ENCODE data around the gene NKX2-8. TPM values are rescaled to one million over a fixed set of nuclear protein-coding genes. Genes with fewer than 3 reads are reported as not detected.
A peak's percentile ranks its signal among the peaks of the same experiment; 100 is the strongest.

Gene NKX2-8
- total and polyA plus RNA-seq, 7 donors, result not detected

DNA sequence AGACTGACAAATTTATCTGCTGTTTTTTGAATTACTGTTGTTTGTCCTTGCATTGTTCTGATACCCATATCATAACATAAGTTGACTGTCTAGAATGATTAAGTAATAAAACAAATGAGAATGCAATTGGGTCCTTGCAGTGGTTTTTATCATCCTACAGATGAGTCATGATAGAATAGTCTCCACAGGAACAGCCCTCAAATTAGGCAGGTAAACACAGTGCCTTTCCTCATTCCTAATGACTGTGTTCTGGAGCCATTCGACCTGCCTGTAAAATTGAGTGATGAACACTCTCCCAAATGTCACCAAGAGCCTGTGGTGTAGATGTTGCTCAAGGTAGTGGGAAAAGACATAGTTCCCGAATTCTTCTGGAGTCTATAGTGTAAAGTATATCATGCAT is 12.3 kb downstream of the NKX2-8 start:
- Histone ChIP-seq H3K36me3 (no peaks in the 10 kb centered on the region), H3K4me3 (no peak overlapping the region), H3K4me1 (no peaks in the 10 kb centered on the region), H3K9me3 (no peaks in the 10 kb centered on the region), H3K27me3 (peaks cover 0 to 22% (median 5%) of the 10 kb centered on the region in 3 donors), H3K27ac (no peak overlapping the region)
- 24 to 53% methylated on average over 2 of the region's 2 CpGs for WGBS, 2 donors
- no peak for DNase-seq
- intact Hi-C loops (cut with DNase I), result no loop called here
- no peak for TF ChIP-seq POLR2A (IDR thresholded peaks at IDR 0.05)
- TF ChIP-seq POLR2AphosphoS5 (IDR thresholded peaks at IDR 0.05), result no peak
- TF ChIP-seq EP300 (IDR thresholded peaks at IDR 0.05), result no peak
- no peak for TF ChIP-seq CTCF (IDR thresholded peaks at IDR 0.05)

DNA sequence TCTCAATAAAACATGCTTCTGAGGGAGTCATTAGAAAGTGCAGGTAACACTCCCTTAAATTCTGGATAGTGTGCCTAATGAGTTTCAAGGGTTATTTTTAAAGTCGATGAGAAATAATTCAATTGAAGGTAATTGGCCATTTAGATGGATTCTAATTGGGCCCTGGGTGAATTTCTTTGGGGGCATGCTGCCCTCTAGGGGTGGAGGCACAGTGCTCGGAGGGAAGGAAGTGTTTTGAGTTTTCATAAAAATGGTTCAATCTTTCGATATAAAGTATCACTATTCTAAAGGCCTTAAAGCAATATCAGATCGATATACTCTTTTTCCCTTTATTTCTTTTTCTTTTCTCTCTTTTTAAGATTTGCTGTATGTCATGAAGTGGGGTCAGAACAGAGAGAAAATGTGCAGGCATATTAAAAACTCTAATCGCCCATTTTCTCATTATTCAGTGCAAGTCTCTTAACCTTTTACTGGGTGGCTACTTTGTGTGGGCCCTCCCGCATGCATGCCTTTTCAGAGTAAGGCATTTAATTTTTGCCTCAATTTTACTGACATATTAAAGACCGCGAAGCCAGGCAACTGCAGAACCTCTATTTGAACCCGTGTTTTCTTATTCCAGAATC is 25.5 kb downstream of the NKX2-8 start:
- Histone ChIP-seq H3K4me3 (no peak overlapping the region), H3K27ac (no peak overlapping the region), H3K36me3 (no peaks in the 10 kb centered on the region), H3K4me1 (no peaks in the 10 kb centered on the region), H3K27me3 (peaks cover 0 to 19% (median 0%) of the 10 kb centered on the region in 3 donors), H3K9me3 (no peaks in the 10 kb centered on the region)
- 59 to 65% methylated on average over 9 of the region's 9 CpGs for WGBS, 2 donors
- TF ChIP-seq POLR2A (IDR thresholded peaks at IDR 0.05), result no peak
- peak in 2 of 4 experiments; percentile 11 to 46 for TF ChIP-seq CTCF (IDR thresholded peaks at IDR 0.05)
- DNase-seq, result no peak
- intact Hi-C loops (cut with DNase I), result no loop called here

- Histone ChIP-seq H3K27me3 (peaks cover 0 to 12% (median 0%) of the 10 kb centered on the region in 3 donors), H3K4me1 (no peaks in the 10 kb centered on the region), H3K27ac (no peak overlapping the region), H3K4me3 (no peak overlapping the region), H3K36me3 (no peaks in the 10 kb centered on the region), H3K9me3 (no peaks in the 10 kb centered on the region)
- TF ChIP-seq POLR2AphosphoS5 (IDR thresholded peaks at IDR 0.05), result no peak
- TF ChIP-seq POLR2A (IDR thresholded peaks at IDR 0.05), result no peak
- no peak for TF ChIP-seq EP300 (IDR thresholded peaks at IDR 0.05)
- no peak for TF ChIP-seq CTCF (IDR thresholded peaks at IDR 0.05)
- no peak for DNase-seq
- intact Hi-C loops (cut with DNase I), result no loop called here
- 79 to 82% methylated on average over 6 of the region's 6 CpGs for WGBS, 2 donors
These were observed 26.2 kb downstream of the NKX2-8 start for GRCh38 chr14:36555998-36556743.

- intact Hi-C loops (cut with DNase I), result loop anchor here (2.0 to 5.0 kb wide), 2 partner anchors 51 to 389 kb away; no protein-coding TSS in a partner anchor
- H3K27me3 ChIP-seq, result peaks cover 0 to 6% (median 0%) of the 10 kb centered on the region in 3 donors
- H3K9me3 ChIP-seq, result no peaks in the 10 kb centered on the region
- no peak for DNase-seq
- no peak overlapping the region for H3K4me3 ChIP-seq
- H3K27ac ChIP-seq, result no peak overlapping the region
- no peaks in the 10 kb centered on the region for H3K4me1 ChIP-seq
- H3K36me3 ChIP-seq, result no peaks in the 10 kb centered on the region
- 40 to 43% methylated on average over 4 of the region's 4 CpGs for WGBS, 2 donors
- TF ChIP-seq CTCF (IDR thresholded peaks at IDR 0.05), result peak in 2 of 4 experiments; percentile 34 to 52
- TF ChIP-seq POLR2A (IDR thresholded peaks at IDR 0.05), result no peak
- TF ChIP-seq EP300 (IDR thresholded peaks at IDR 0.05), result no peak
- no peak for TF ChIP-seq POLR2AphosphoS5 (IDR thresholded peaks at IDR 0.05)
These were observed 28.7 kb downstream of the NKX2-8 start for GRCh38 chr14:36553656-36554260.
